Smooth muscle cell of the brain vasculature (primary cell): Measurements from ENCODE around the gene FCN1.
"Not testable (repeated sequence)": the region's sequence is repeated elsewhere in the genome, so short reads cannot be mapped to it uniquely, and the experiment has no call there.

Experiments
- DNase-seq: peaks from one replicate; pipeline ENCODE4 v3.0.0-alpha.2; 2012; ENCODE audit warnings: low read depth, low spot score

FCN1 gene

DNA sequence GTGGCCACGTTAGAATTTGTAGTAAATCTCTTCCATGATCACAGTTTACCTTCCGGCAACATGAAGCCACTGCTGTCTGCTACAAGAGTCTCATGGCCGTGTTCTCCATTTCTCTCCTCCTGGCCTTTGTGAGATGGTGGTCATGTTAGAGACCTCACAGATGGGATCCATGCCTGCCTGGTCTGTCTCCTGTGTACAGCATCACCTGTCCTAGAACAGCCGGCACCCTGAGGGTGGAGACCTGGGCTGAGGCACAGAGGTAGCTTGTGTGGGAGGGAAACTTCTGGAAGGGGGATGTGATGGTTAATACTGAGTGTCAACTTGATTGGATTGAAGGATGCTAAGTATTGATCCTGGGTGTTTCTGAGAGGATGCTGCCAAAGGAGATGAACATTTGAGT, 40.2 kb downstream of the FCN1 start:
- no peak for DNase-seq

- no peak for DNase-seq
Measured at GRCh38 chr9:134875371-134875770, 42.3 kb downstream of the FCN1 start.

DNA sequence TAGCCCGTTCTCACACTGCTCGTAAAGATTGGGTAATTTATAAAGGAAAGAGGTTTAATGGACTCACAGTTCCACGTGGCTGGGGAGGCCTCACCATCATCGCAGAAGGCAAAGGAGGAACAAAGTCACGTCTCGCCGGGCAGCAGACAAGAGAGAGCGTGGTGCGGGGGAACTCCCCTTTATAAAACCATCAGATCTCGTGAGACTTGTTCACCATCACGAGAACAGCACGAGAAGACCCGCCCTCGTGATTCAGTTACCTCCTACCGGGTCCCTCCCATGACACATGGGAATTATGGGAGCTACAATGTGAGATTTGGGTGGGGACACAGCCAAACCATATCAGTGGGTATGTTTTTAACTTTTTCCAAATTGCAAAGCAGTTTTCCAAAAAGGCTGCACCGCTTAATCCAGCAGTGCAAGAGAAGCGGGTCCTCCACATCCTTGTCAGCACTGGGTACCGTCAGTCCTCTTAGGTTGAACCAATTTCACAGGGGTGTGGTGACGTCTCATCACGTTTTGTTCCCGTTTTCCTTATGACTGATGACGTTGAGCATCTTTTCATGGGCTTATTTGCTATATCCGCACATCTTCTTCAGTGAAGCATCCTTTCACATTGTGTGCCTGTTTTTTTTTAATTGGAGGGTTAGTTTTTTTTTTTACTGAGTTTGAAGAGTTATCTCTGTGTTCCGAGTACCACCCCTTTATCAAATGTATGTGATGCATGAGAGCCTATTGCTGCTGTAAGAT, 45.1 kb downstream of the FCN1 start:
- DNase-seq: no peak

- DNase-seq: no peak
Measured at GRCh38 chr9:134871697-134872340, 45.9 kb downstream of the FCN1 start.

DNA sequence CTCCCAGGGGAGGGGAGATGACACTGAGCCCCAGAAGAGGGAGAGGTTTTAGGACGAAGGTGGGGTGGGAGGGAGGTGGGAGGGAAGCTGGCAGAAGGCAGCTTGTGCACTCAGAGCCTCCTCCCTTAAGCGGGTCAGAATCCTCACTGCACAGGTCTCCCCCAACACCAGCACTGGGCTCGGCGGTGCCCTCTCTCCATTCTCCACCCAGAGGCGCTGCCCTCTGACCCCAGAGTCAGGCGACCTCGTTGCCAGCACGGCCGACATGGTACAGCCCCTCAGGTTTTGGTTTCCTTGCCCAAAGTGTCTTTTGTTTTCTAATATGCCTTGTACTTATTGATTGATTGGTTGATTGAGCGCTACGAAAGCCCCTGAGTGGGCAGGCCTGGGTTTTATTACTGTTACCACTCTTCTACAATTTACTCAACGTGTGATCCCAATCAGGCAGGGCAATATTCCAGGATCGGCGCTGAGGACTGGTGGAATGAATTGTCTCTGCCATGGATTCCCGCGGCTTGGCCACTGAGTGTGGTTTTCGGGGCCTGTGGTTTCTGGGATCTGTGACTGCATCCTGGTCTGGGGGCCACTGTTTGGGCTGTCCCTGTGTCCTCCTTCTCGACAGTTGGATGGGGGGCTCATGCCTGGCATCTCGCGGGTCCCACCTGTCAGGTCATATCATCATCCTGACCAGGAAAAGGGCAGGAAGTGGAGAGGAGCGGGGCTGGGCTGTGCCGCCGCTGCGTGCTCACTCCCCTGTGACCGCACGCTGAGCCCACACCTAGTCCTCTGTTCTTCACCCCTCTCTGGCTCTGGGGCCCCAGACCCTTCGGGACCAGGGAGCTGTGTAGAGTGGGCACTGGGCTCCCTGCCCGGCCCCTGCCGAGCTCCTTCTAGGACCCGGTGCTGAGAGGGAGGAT, 46.7 kb downstream of the FCN1 start:
- DNase-seq: no peak

- no peak for DNase-seq
Measured at GRCh38 chr9:134870301-134870694, 47.4 kb downstream of the FCN1 start.

GRCh38 chr9:134869554-134870300, 48.0 kb downstream of the FCN1 start:
- DNase-seq: no peak

DNA sequence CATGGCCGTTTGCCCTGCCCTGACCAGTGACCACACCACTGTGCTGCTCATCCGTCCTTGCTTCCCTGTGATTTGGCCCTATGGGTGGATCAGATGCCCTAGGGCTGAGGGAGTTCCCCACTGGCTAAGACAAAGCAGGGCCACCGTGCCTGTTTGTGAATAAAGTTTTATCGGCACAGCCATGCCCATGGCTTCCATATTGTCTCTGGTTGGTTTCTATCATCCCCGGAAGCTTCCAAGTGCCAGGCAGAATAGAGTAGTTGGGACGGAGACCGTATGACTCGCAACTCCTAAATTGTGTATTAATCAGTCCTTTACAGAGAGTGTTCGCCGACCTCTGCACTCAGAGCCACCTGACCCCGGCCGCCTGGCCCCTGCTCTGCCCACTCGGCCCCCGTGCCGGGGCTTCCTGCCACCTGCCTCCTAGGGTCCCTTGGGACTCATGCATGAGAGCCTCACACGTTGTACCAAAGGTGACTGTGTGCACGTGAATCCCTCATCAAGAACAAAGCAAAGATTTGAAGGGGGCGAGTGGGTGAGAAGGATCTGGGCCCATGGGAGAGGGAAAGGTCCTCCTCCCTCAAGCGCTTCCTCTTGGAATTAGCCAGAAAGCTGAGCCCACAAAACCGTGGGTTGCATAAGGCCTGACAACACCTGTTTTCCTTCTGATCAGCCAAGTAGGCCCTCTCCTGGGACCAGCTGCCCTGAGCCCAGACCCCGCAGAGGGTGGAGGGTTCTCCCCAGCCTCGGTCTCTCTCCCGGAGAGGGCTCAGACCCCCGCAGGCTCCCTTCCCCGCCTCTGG, 48.8 kb downstream of the FCN1 start:
- no peak for DNase-seq

- DNase-seq: no peak
Measured at GRCh38 chr9:134867917-134868750, 49.6 kb downstream of the FCN1 start.

DNA sequence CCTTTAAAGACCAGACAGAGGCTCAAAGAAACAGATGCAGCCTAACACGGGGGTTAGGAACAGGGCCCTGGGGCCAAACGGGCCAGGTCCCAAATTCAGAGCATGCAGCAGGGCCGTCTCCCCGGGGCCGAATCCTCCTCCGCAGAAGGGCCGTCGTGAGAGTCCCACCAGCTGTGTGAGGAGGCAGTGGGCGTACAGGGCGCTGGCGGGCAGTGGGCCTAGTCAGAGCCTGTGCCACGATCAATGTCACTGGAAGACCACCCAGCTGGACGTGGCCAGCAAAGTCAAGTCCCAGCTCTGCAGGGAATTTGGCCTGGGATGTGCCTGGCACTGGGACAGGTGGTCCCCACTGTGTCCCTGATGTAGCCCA, 52.9 kb downstream of the FCN1 start:
- DNase-seq: no peak

GRCh38 chr9:134863941-134864820, 53.5 kb downstream of the FCN1 start:
- peak; percentile 12 for DNase-seq

DNA sequence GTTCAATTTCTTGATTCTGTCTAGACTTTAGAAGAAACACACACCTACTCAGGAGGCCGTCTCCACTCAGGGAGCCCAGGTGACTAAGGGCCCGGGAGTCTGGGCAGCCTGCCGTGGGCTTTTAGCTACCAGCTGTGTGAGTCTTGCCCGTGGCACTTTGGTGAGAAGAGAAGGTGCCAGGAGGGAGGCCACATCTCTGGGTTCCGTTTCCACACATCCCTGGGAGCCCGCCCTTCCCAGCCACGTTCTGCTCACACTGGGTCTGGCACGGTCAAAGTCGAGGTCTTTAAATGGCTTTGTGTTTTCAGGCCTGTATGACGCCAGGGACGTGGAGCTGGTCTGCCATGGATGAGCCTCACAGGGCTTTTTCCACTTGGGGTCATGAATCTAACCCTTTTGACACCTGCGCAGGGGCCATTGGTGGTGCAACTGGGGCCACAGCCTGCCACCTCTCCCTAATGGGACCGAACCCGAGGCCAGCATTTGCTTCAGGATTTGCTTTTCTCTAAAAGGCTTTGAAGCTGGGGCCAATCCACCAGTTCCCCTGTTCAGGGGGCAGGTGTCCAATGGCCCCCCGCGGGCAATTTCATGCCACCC, 54.3 kb downstream of the FCN1 start:
- no peak for DNase-seq

DNA sequence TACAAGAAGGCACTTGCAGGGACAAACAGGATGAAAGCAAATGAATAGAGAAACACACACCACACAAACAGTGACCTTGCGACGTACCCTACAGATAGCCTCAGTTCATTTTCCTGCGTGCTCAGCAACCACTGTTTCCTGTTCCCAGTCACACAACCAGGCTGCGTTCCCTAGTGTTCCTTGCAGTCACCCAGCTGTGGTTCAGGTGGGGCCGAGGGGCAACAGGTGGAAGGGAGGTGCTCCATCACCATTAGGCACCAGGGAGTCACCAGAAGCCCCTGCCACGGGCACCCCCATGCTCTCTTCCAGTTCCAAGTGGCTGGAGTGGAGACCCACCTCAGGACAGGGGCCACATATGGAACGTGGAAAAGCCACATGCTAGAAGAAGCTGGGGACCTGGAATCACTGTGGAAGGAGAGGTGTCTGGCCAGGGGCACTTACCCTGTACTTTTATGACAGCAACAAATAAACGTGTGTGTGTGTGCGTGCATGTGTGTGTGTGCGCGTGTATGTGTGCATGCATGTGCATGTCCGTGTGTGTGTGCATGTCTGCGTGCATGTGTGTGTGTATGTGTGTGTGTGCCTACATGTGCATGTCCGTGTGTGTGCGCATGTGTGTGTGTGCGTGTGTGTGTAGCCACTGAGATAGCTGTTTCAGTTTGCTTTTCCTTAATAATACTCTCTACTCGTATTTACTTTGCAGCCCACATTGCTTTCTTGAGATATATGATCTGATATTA, 55.9 kb downstream of the FCN1 start:
- DNase-seq: no peak

DNA sequence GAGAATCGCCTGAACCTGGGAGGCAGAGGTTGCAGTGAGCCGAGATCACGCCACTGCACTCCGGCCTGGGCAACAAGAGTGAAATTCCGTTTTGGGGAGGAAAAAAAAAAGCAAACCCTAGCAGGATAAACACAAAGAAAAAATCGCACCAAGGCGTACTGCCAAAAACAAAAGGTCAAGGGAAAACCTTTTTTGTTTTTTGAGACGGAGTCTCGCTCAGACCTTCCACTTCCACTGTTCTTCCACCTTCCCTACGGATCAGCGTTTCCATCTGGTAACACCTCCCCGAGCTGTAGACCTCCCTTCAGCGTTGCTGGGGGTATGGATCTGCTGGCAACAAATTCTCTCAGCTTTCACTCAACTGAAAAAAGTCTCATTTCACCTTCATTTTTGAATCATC, 57.2 kb downstream of the FCN1 start:
- no peak for DNase-seq

- no peak for DNase-seq
Measured at GRCh38 chr9:134858051-134858841, 59.5 kb downstream of the FCN1 start.

DNA sequence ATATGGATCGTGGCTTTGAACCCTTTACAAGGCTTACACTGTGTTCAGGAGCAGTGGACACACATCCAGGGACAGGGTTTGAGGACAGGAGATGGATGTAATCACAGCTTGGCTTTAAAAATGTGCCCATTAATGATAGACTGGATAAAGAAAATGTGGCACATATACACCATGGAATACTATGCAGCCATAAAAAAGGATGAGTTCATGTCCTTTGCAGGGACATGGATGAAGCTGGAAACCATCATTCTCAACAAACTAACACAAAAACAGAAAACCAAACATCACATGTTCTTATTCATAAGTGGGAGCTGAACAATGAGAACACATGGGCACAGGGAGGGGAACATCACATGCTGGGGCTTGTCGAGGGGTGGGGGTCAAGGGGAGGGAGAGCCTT, 60.3 kb downstream of the FCN1 start:
- DNase-seq: not testable (repeated sequence)

GRCh38 chr9:134855900-134856377, 61.8 kb downstream of the FCN1 start:
- DNase-seq: no peak
